CD4-positive, alpha-beta memory T cell (primary cell): ENCODE data around the gene IQSEC3. TPM values are rescaled to one million over a fixed set of nuclear protein-coding genes. Genes with fewer than 3 reads are reported as not detected.

Source experiments
- CTCF ChIA-PET: fragments of 350-600 bp; sonication (Branson Sonifier 250); formaldehyde crosslinking; loops from one replicate; lab custom pipeline; 2021; ENCODE audit warnings: inconsistent platforms; ENCODE audit not compliant: partially characterized antibody; lab: Charles Lee
- POLR2A ChIA-PET: fragments of 350-600 bp; sonication (Branson Sonifier 250); formaldehyde crosslinking; loops from one replicate; lab custom pipeline; 2021; ENCODE audit not compliant: partially characterized antibody; lab: Charles Lee
- DNase-seq, 5 donors: peaks; one replicate each; pipeline versions ENCODE4 v3.0.0 to v3.0.0-alpha.2; 2020 to 2022; ENCODE audit warnings: mixed read lengths in 1 of 5
- H3K27ac ChIP-seq: one replicate; pipeline ENCODE4 v1.7.0; 2013; ENCODE audit warnings: low read depth, low read length
- H3K27me3 ChIP-seq: 2 replicates; pipeline ENCODE4 v1.7.0; 2013; ENCODE audit warnings: mild to moderate bottlenecking, low read length, moderate library complexity; ENCODE audit not compliant: insufficient read depth
- H3K36me3 ChIP-seq: 2 replicates; pipeline ENCODE4 v1.7.0; 2013; ENCODE audit warnings: mild to moderate bottlenecking, low read length, moderate library complexity; ENCODE audit not compliant: insufficient read depth
- H3K4me1 ChIP-seq: 2 replicates; pipeline ENCODE4 v1.7.0; 2013; ENCODE audit warnings: mild to moderate bottlenecking, low read length, moderate library complexity; ENCODE audit not compliant: insufficient read depth
- H3K4me3 ChIP-seq, 2 donors: one replicate each; pipeline ENCODE4 v1.7.0; 2013; ENCODE audit warnings: low read length in 2 of 2, mild to moderate bottlenecking in 1 of 2
- H3K9me3 ChIP-seq, 2 donors: one replicate each; pipeline ENCODE4 v1.7.0; 2013; ENCODE audit warnings: low read length in 2 of 2, control low read depth in 1 of 2; ENCODE audit not compliant: control insufficient read depth in 1 of 2
- H3K27ac Mint-ChIP-seq, 7 donors: one replicate each; pipeline ENCODE4 v1.8.0; 2020 to 2021; ENCODE audit warnings: mixed read lengths in 7 of 7, mild to moderate bottlenecking in 6 of 7, inconsistent platforms in 3 of 7, moderate library complexity in 3 of 7
- H3K27me3 Mint-ChIP-seq, 2 donors: one replicate each; pipeline ENCODE4 v1.8.0; 2020 to 2021; ENCODE audit warnings: mixed read lengths in 2 of 2
- H3K36me3 Mint-ChIP-seq, 2 donors: one replicate each; pipeline ENCODE4 v1.8.0; 2020 to 2021; ENCODE audit warnings: mixed read lengths in 2 of 2, inconsistent platforms in 1 of 2, mild to moderate bottlenecking in 1 of 2
- H3K4me1 Mint-ChIP-seq, 4 donors: one replicate each; pipeline ENCODE4 v1.8.0; 2020 to 2021; ENCODE audit warnings: mixed read lengths in 4 of 4, mild to moderate bottlenecking in 1 of 4
- H3K4me3 Mint-ChIP-seq, 8 donors: one replicate each; pipeline ENCODE4 v1.8.0; 2020 to 2021; ENCODE audit warnings: mixed read lengths in 8 of 8, mild to moderate bottlenecking in 7 of 8, moderate library complexity in 6 of 8, inconsistent platforms in 3 of 8
- H3K9me3 Mint-ChIP-seq, 8 donors: one replicate each; pipeline ENCODE4 v1.8.0; 2020 to 2021; ENCODE audit warnings: mixed read lengths in 8 of 8, mild to moderate bottlenecking in 5 of 8, inconsistent platforms in 3 of 8, moderate library complexity in 1 of 8
- intact Hi-C: fragments of 100-400 bp; cut with micrococcal nuclease; formaldehyde crosslinking; loops from one replicate; pipeline ENCODE4 v1.15.1; 2023
- polyA plus RNA-seq, 2 donors: library from polyadenylated mRNA; unstranded; fragments of 300-500 nt; fragmentation: Illumina TruSeq; gene quantifications; one replicate each; pipeline ENCODE4 v1.2.3, GENCODE V29; 2021
- total RNA-seq, 2 experiments: library from RNA; stranded (reverse); gene quantifications; one replicate each; pipeline ENCODE4 v1.2.3, GENCODE V29; 2021

The IQSEC3 gene
- total and polyA plus RNA-seq, 4 experiments from 2014 or later, result 0.84 to 0.91 TPM; not detected in 2

GRCh38 chr12:105696-106095, 39.1 kb downstream of the IQSEC3 start:
- H3K27ac ChIP-seq, result no peak overlapping the region
- H3K27me3 ChIP-seq, result no peaks in the 10 kb centered on the region
- no peak overlapping the region for H3K4me3 ChIP-seq
- DNase-seq, result no peak
- no peaks in the 10 kb centered on the region for H3K9me3 ChIP-seq
- Mint-ChIP-seq H3K36me3 (no peaks in the 10 kb centered on the region), H3K9me3 (no peaks in the 10 kb centered on the region), H3K27ac (no peak overlapping the region), H3K4me1 (peaks cover 0 to 10% (median 7%) of the 10 kb centered on the region in 4 donors), H3K4me3 (no peak overlapping the region), H3K27me3 (peaks cover 12 to 13% of the 10 kb centered on the region in 2 donors)
- intact Hi-C loops, result no loop called here
- ChIA-PET CTCF (no interaction called here), POLR2A (no interaction called here)
- H3K36me3 ChIP-seq, result no peaks in the 10 kb centered on the region
- H3K4me1 ChIP-seq, result peaks cover 7% of the 10 kb centered on the region

GRCh38 chr12:106118-106591, 39.6 kb downstream of the IQSEC3 start:
- Histone ChIP-seq H3K27ac (no peak overlapping the region), H3K4me1 (peaks cover 7% of the 10 kb centered on the region), H3K9me3 (no peaks in the 10 kb centered on the region), H3K27me3 (no peaks in the 10 kb centered on the region), H3K4me3 (no peak overlapping the region), H3K36me3 (no peaks in the 10 kb centered on the region)
- Mint-ChIP-seq H3K4me3 (no peak overlapping the region), H3K36me3 (no peaks in the 10 kb centered on the region), H3K27ac (no peak overlapping the region), H3K4me1 (peaks cover 0 to 10% (median 7%) of the 10 kb centered on the region in 4 donors), H3K27me3 (peaks cover 11% of the 10 kb centered on the region in 2 donors), H3K9me3 (no peaks in the 10 kb centered on the region)
- CTCF ChIA-PET, result no interaction called here
- POLR2A ChIA-PET, result no interaction called here
- no peak for DNase-seq
- intact Hi-C loops, result no loop called here

GRCh38 chr12:108594-108993, 42.0 kb downstream of the IQSEC3 start:
- intact Hi-C loops, result no loop called here
- H3K4me1 Mint-ChIP-seq, result peaks cover 0 to 10% (median 7%) of the 10 kb centered on the region in 4 donors
- H3K9me3 Mint-ChIP-seq, result no peaks in the 10 kb centered on the region
- Histone ChIP-seq H3K27ac (no peak overlapping the region), H3K4me1 (peaks cover 7% of the 10 kb centered on the region), H3K27me3 (no peaks in the 10 kb centered on the region), H3K36me3 (no peaks in the 10 kb centered on the region), H3K9me3 (no peaks in the 10 kb centered on the region), H3K4me3 (no peak overlapping the region)
- DNase-seq, result no peak
- ChIA-PET POLR2A (no interaction called here), CTCF (no interaction called here)
- no peak overlapping the region for H3K4me3 Mint-ChIP-seq
- peaks cover 14 to 19% of the 10 kb centered on the region in 2 donors for H3K27me3 Mint-ChIP-seq
- H3K36me3 Mint-ChIP-seq, result no peaks in the 10 kb centered on the region
- no peak overlapping the region for H3K27ac Mint-ChIP-seq

GRCh38 chr12:109446-109845, 42.9 kb downstream of the IQSEC3 start:
- no peak for DNase-seq
- H3K27ac ChIP-seq, result no peak overlapping the region
- Mint-ChIP-seq H3K4me3 (peak overlapping the region in 1 of 8 donors; percentile 6), H3K4me1 (peaks cover 0 to 8% (median 7%) of the 10 kb centered on the region in 4 donors), H3K9me3 (no peaks in the 10 kb centered on the region), H3K36me3 (no peaks in the 10 kb centered on the region), H3K27me3 (peaks cover 19 to 21% of the 10 kb centered on the region in 2 donors), H3K27ac (peak overlapping the region in 3 of 7 donors; percentile 19 to 48 (median 32))
- intact Hi-C loops, result no loop called here
- no peak overlapping the region for H3K4me3 ChIP-seq
- CTCF ChIA-PET, result no interaction called here
- no peaks in the 10 kb centered on the region for H3K27me3 ChIP-seq
- POLR2A ChIA-PET, result no interaction called here
- H3K9me3 ChIP-seq, result no peaks in the 10 kb centered on the region
- H3K36me3 ChIP-seq, result no peaks in the 10 kb centered on the region
- peaks cover 2% of the 10 kb centered on the region for H3K4me1 ChIP-seq

- Mint-ChIP-seq H3K27ac (peak overlapping the region in 2 of 7 donors; percentile 24 to 48), H3K4me1 (peaks cover 0 to 8% (median 7%) of the 10 kb centered on the region in 4 donors), H3K36me3 (no peaks in the 10 kb centered on the region), H3K27me3 (peaks cover 20 to 21% of the 10 kb centered on the region in 2 donors), H3K4me3 (no peak overlapping the region), H3K9me3 (no peaks in the 10 kb centered on the region)
- DNase-seq, result no peak
- Histone ChIP-seq H3K9me3 (no peaks in the 10 kb centered on the region), H3K4me1 (no peaks in the 10 kb centered on the region), H3K27ac (no peak overlapping the region), H3K27me3 (no peaks in the 10 kb centered on the region), H3K36me3 (no peaks in the 10 kb centered on the region), H3K4me3 (no peak overlapping the region)
- CTCF ChIA-PET, result no interaction called here
- intact Hi-C loops, result no loop called here
- POLR2A ChIA-PET, result no interaction called here
Measured at GRCh38 chr12:109872-110271, 43.3 kb downstream of the IQSEC3 start.

- Histone ChIP-seq H3K9me3 (no peaks in the 10 kb centered on the region), H3K27me3 (no peaks in the 10 kb centered on the region), H3K4me1 (no peaks in the 10 kb centered on the region), H3K27ac (no peak overlapping the region), H3K4me3 (no peak overlapping the region), H3K36me3 (no peaks in the 10 kb centered on the region)
- Mint-ChIP-seq H3K9me3 (no peaks in the 10 kb centered on the region), H3K36me3 (no peaks in the 10 kb centered on the region), H3K4me1 (peaks cover 0 to 8% (median 7%) of the 10 kb centered on the region in 4 donors), H3K27ac (no peak overlapping the region), H3K4me3 (no peak overlapping the region), H3K27me3 (peaks cover 24 to 31% of the 10 kb centered on the region in 2 donors)
- POLR2A ChIA-PET, result no interaction called here
- no peak for DNase-seq
- intact Hi-C loops, result no loop called here
- CTCF ChIA-PET, result no interaction called here
Measured at GRCh38 chr12:111699-112493, 45.3 kb downstream of the IQSEC3 start.

- DNase-seq, result no peak
- Histone ChIP-seq H3K27me3 (no peaks in the 10 kb centered on the region), H3K9me3 (no peaks in the 10 kb centered on the region), H3K36me3 (no peaks in the 10 kb centered on the region), H3K4me1 (no peaks in the 10 kb centered on the region), H3K4me3 (no peak overlapping the region), H3K27ac (no peak overlapping the region)
- Mint-ChIP-seq H3K27ac (peak overlapping the region in 1 of 7 donors; percentile 33), H3K9me3 (no peaks in the 10 kb centered on the region), H3K36me3 (no peaks in the 10 kb centered on the region), H3K27me3 (peaks cover 23 to 36% of the 10 kb centered on the region in 2 donors), H3K4me1 (peaks cover 0 to 8% (median 7%) of the 10 kb centered on the region in 4 donors), H3K4me3 (no peak overlapping the region)
- ChIA-PET CTCF (no interaction called here), POLR2A (no interaction called here)
- intact Hi-C loops, result no loop called here
Measured at GRCh38 chr12:113347-113746, 46.8 kb downstream of the IQSEC3 start.
